ENCODE measurements around the gene GPR158.

The GPR158 gene

GRCh38 chr10:25142116-25142864 lies 32.5 kb upstream of the GPR158 start:
- no peak for TF ChIP-seq ZFP30 (CRISPR knock-in tag; IDR thresholded peaks at IDR 0.05)
- TF ChIP-seq ESRRG (CRISPR knock-in tag; IDR thresholded peaks at IDR 0.05): no peak
- TF ChIP-seq ISL1 (CRISPR knock-in tag; IDR thresholded peaks at IDR 0.05): no peak
- TF ChIP-seq OSR1 (CRISPR knock-in tag; IDR thresholded peaks at IDR 0.05): no peak
- TF ChIP-seq GLIS3 (CRISPR knock-in tag; IDR thresholded peaks at IDR 0.05): no peak
- TF ChIP-seq, protein P1, sequence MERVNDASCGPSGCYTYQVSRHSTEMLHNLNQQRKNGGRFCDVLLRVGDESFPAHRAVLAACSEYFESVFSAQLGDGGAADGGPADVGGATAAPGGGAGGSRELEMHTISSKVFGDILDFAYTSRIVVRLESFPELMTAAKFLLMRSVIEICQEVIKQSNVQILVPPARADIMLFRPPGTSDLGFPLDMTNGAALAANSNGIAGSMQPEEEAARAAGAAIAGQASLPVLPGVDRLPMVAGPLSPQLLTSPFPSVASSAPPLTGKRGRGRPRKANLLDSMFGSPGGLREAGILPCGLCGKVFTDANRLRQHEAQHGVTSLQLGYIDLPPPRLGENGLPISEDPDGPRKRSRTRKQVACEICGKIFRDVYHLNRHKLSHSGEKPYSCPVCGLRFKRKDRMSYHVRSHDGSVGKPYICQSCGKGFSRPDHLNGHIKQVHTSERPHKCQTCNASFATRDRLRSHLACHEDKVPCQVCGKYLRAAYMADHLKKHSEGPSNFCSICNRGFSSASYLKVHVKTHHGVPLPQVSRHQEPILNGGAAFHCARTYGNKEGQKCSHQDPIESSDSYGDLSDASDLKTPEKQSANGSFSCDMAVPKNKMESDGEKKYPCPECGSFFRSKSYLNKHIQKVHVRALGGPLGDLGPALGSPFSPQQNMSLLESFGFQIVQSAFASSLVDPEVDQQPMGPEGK (CRISPR knock-in tag; IDR thresholded peaks at IDR 0.05; ENCODE audit: borderline replicate concordance): no peak
- no peak for TF ChIP-seq TCF4 (CRISPR knock-in tag; IDR thresholded peaks at IDR 0.05; ENCODE audit: borderline replicate concordance)
- TF ChIP-seq ZC3H10 (CRISPR knock-in tag; IDR thresholded peaks at IDR 0.05): no peak
- TF ChIP-seq, protein P2, sequence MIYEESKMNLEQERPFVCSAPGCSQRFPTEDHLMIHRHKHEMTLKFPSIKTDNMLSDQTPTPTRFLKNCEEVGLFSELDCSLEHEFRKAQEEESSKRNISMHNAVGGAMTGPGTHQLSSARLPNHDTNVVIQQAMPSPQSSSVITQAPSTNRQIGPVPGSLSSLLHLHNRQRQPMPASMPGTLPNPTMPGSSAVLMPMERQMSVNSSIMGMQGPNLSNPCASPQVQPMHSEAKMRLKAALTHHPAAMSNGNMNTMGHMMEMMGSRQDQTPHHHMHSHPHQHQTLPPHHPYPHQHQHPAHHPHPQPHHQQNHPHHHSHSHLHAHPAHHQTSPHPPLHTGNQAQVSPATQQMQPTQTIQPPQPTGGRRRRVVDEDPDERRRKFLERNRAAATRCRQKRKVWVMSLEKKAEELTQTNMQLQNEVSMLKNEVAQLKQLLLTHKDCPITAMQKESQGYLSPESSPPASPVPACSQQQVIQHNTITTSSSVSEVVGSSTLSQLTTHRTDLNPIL (CRISPR knock-in tag; IDR thresholded peaks at IDR 0.05; ENCODE audit: low read depth): no peak
- TF ChIP-seq POU6F1 (CRISPR knock-in tag; IDR thresholded peaks at IDR 0.05; ENCODE audit: borderline replicate concordance, low read depth): no peak
- TF ChIP-seq TOX (CRISPR knock-in tag; IDR thresholded peaks at IDR 0.05; ENCODE audit: borderline replicate concordance): no peak
- no peak for ATAC-seq

GRCh38 chr10:25157650-25158049 lies 17.2 kb upstream of the GPR158 start:
- ATAC-seq: no peak
- TF ChIP-seq ZNF565 (CRISPR knock-in tag; conservative IDR thresholded peaks at IDR 0.05; ENCODE audit: low read depth) (no peak), ARNTL (CRISPR knock-in tag; IDR thresholded peaks at IDR 0.05; ENCODE audit: borderline replicate concordance, low read depth) (no peak), TCF4 (CRISPR knock-in tag; IDR thresholded peaks at IDR 0.05; ENCODE audit: borderline replicate concordance) (no peak), PPARA (CRISPR knock-in tag; IDR thresholded peaks at IDR 0.05; ENCODE audit: borderline replicate concordance) (no peak), TOX (CRISPR knock-in tag; IDR thresholded peaks at IDR 0.05; ENCODE audit: borderline replicate concordance) (no peak), CSDC2 (CRISPR knock-in tag; IDR thresholded peaks at IDR 0.05) (no peak), ESRRG (CRISPR knock-in tag; IDR thresholded peaks at IDR 0.05) (no peak), OSR1 (CRISPR knock-in tag; IDR thresholded peaks at IDR 0.05) (no peak), CSRNP3 (CRISPR knock-in tag; IDR thresholded peaks at IDR 0.05) (no peak), ZNF70 (CRISPR knock-in tag; IDR thresholded peaks at IDR 0.05) (no peak), ZNF8 (CRISPR knock-in tag; IDR thresholded peaks at IDR 0.05) (no peak), ZC3H10 (CRISPR knock-in tag; IDR thresholded peaks at IDR 0.05) (no peak), BACH2 (CRISPR knock-in tag; IDR thresholded peaks at IDR 0.05; ENCODE audit: borderline replicate concordance) (no peak), ZFP30 (CRISPR knock-in tag; IDR thresholded peaks at IDR 0.05) (no peak)
- TF ChIP-seq, protein P3, sequence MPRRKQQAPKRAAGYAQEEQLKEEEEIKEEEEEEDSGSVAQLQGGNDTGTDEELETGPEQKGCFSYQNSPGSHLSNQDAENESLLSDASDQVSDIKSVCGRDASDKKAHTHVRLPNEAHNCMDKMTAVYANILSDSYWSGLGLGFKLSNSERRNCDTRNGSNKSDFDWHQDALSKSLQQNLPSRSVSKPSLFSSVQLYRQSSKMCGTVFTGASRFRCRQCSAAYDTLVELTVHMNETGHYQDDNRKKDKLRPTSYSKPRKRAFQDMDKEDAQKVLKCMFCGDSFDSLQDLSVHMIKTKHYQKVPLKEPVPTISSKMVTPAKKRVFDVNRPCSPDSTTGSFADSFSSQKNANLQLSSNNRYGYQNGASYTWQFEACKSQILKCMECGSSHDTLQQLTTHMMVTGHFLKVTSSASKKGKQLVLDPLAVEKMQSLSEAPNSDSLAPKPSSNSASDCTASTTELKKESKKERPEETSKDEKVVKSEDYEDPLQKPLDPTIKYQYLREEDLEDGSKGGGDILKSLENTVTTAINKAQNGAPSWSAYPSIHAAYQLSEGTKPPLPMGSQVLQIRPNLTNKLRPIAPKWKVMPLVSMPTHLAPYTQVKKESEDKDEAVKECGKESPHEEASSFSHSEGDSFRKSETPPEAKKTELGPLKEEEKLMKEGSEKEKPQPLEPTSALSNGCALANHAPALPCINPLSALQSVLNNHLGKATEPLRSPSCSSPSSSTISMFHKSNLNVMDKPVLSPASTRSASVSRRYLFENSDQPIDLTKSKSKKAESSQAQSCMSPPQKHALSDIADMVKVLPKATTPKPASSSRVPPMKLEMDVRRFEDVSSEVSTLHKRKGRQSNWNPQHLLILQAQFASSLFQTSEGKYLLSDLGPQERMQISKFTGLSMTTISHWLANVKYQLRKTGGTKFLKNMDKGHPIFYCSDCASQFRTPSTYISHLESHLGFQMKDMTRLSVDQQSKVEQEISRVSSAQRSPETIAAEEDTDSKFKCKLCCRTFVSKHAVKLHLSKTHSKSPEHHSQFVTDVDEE (CRISPR knock-in tag; IDR thresholded peaks at IDR 0.05): no peak
- TF ChIP-seq, protein P2 (CRISPR knock-in tag; IDR thresholded peaks at IDR 0.05; ENCODE audit: low read depth): no peak
